Esophagus muscularis mucosa (tissue), 4 donors: Measurements from ENCODE around the gene PRPF6. TPM values are rescaled to one million over a fixed set of nuclear protein-coding genes. Genes with fewer than 3 reads are reported as not detected.

Experiments
- DNase-seq: peaks from one replicate; pipeline ENCODE4 v3.0.0-alpha.2; 2017; ENCODE audit errors: extremely low spot score
- H3K27ac ChIP-seq, 4 donors: fragments of 200-600 bp; sonication (generic); replicated peaks in 1 of 4; 1 replicate in 3 of 4; 2 replicates in 1 of 4; pipeline ENCODE4 v1.5.1; 2016 to 2019; ENCODE audit warnings: mild to moderate bottlenecking in 1 of 4
- H3K27me3 ChIP-seq, 4 donors: fragments of 200-600 bp; sonication (generic); one replicate each; pipeline versions ENCODE4 v1.5.1 to v1.6.0; 2016 to 2019
- H3K36me3 ChIP-seq, 4 donors: fragments of 200-600 bp; sonication (generic); one replicate each; pipeline ENCODE4 v1.5.1; 2016 to 2019
- H3K4me1 ChIP-seq, 4 donors: fragments of 200-600 bp; sonication (generic); one replicate each; pipeline ENCODE4 v1.5.1; 2016 to 2019
- H3K4me3 ChIP-seq, 4 donors: fragments of 200-600 bp; sonication (generic); 1 replicate in 2 of 4; 2 replicates in 2 of 4; pipeline ENCODE4 v1.5.1; 2016 to 2019; ENCODE audit warnings: mild to moderate bottlenecking in 4 of 4, moderate library complexity in 1 of 4
- H3K9me3 ChIP-seq, 4 donors: fragments of 200-600 bp; sonication (generic); 1 replicate in 3 of 4; 2 replicates in 1 of 4; pipeline ENCODE4 v1.5.1; 2016 to 2019
- EP300 ChIP-seq: sonication (generic); formaldehyde crosslinking; IDR thresholded peaks from one replicate; pipeline ENCODE4 v1.6.1; 2017; ENCODE audit warnings: antibody characterized with exemption
- POLR2A ChIP-seq: fragments of 450-650 bp; IDR thresholded peaks from one replicate; pipeline ENCODE4 v1.6.1; 2017; ENCODE audit warnings: antibody characterized with exemption, moderate library complexity, mild to moderate bottlenecking, low read depth
- POLR2AphosphoS5 ChIP-seq, 2 donors: sonication (generic); formaldehyde crosslinking; IDR thresholded peaks; one replicate each; pipeline ENCODE4 v1.6.1; 2017; ENCODE audit warnings: antibody characterized with exemption in 2 of 2
- WGBS: methylation state at CpG from one replicate; pipeline ENCODE4 v1.1.5; 2018; 5-methylcytosine and 5-hydroxymethylcytosine counted together
- intact Hi-C: fragments of 100-400 bp; cut with DNase I; formaldehyde crosslinking; loops from one replicate; pipeline ENCODE4 v1.15.1; 2023
- total RNA-seq, 4 donors: library from RNA; depleted of rRNA; stranded (reverse); fragments of >200 nt; gene quantifications; one replicate each; pipeline versions ENCODE4 v1.1.0 to v1.2.1, GENCODE V29; 2016
- TF ChIP-seq, protein P1 (sequence below), 3 experiments: fragments of 200-600 bp in 2 of 3; fragments of 450-650 bp in 1 of 3; sonication (generic) in 2 of 3; IDR thresholded peaks; one replicate each; pipeline ENCODE4 v1.5.1; 2017 to 2019; ENCODE audit warnings: antibody characterized with exemption in 3 of 3, mild to moderate bottlenecking in 2 of 3, moderate library complexity in 1 of 3

Gene PRPF6
- total RNA-seq, 4 donors from 2014 or later, result 46.1 to 64.9 (median 58.7) TPM

GRCh38 chr20:64015635-64016034 is 34.7 kb downstream of the PRPF6 start:
- Histone ChIP-seq H3K27me3 (no peaks in the 10 kb centered on the region), H3K9me3 (no peaks in the 10 kb centered on the region), H3K36me3 (peaks cover 76 to 90% (median 85%) of the 10 kb centered on the region in 4 donors), H3K4me3 (no peak overlapping the region), H3K4me1 (no peaks in the 10 kb centered on the region), H3K27ac (no peak overlapping the region)
- no peak for DNase-seq
- intact Hi-C loops, result no loop called here
- TF ChIP-seq, protein P1, sequence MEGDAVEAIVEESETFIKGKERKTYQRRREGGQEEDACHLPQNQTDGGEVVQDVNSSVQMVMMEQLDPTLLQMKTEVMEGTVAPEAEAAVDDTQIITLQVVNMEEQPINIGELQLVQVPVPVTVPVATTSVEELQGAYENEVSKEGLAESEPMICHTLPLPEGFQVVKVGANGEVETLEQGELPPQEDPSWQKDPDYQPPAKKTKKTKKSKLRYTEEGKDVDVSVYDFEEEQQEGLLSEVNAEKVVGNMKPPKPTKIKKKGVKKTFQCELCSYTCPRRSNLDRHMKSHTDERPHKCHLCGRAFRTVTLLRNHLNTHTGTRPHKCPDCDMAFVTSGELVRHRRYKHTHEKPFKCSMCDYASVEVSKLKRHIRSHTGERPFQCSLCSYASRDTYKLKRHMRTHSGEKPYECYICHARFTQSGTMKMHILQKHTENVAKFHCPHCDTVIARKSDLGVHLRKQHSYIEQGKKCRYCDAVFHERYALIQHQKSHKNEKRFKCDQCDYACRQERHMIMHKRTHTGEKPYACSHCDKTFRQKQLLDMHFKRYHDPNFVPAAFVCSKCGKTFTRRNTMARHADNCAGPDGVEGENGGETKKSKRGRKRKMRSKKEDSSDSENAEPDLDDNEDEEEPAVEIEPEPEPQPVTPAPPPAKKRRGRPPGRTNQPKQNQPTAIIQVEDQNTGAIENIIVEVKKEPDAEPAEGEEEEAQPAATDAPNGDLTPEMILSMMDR (IDR thresholded peaks at IDR 0.05), result no peak
- TF ChIP-seq POLR2AphosphoS5 (IDR thresholded peaks at IDR 0.05), result no peak
- TF ChIP-seq EP300, result no peak
- no peak for TF ChIP-seq POLR2A
- 72% methylated on average over 2 of the region's 2 CpGs for WGBS

- no peak for TF ChIP-seq POLR2AphosphoS5 (IDR thresholded peaks at IDR 0.05)
- TF ChIP-seq, protein P1 (IDR thresholded peaks at IDR 0.05), result no peak
- no peak for TF ChIP-seq EP300
- TF ChIP-seq POLR2A, result no peak
- Histone ChIP-seq H3K4me1 (no peaks in the 10 kb centered on the region), H3K4me3 (no peak overlapping the region), H3K36me3 (peaks cover 98 to 100% (median 99%) of the 10 kb centered on the region in 4 donors), H3K27ac (no peak overlapping the region), H3K9me3 (no peaks in the 10 kb centered on the region), H3K27me3 (no peaks in the 10 kb centered on the region)
- intact Hi-C loops, result no loop called here
- WGBS, result 86% methylated on average over 31 of the region's 36 CpGs
- no peak for DNase-seq
These were observed 40.4 kb downstream of the PRPF6 start for GRCh38 chr20:64021124-64021975.

GRCh38 chr20:64022671-64023360 is 41.9 kb downstream of the PRPF6 start:
- H3K36me3 ChIP-seq, result peaks cover 98 to 100% (median 99%) of the 10 kb centered on the region in 4 donors
- WGBS, result 99% methylated on average over 8 of the region's 17 CpGs
- intact Hi-C loops, result no loop called here

GRCh38 chr20:64023361-64024140 is 42.6 kb downstream of the PRPF6 start:
- DNase-seq, result no peak
- Histone ChIP-seq H3K4me1 (no peaks in the 10 kb centered on the region), H3K27ac (no peak overlapping the region), H3K9me3 (no peaks in the 10 kb centered on the region), H3K36me3 (peaks cover 98 to 100% (median 99%) of the 10 kb centered on the region in 4 donors), H3K27me3 (no peaks in the 10 kb centered on the region), H3K4me3 (no peak overlapping the region)
- intact Hi-C loops, result no loop called here
- 84% methylated on average over 15 of the region's 15 CpGs for WGBS
- TF ChIP-seq POLR2A (no peak), POLR2AphosphoS5 (IDR thresholded peaks at IDR 0.05) (no peak), EP300 (no peak)
- TF ChIP-seq, protein P1 (IDR thresholded peaks at IDR 0.05), result no peak

More at GRCh38 chr20:64022671-64023360, 41.9 kb downstream of the PRPF6 start:
- no peaks in the 10 kb centered on the region for H3K4me1 ChIP-seq
- no peak overlapping the region for H3K4me3 ChIP-seq
- H3K9me3 ChIP-seq, result no peaks in the 10 kb centered on the region
- DNase-seq, result no peak
- H3K27ac ChIP-seq, result no peak overlapping the region
- H3K27me3 ChIP-seq, result no peaks in the 10 kb centered on the region
- TF ChIP-seq POLR2A, result no peak
- no peak for TF ChIP-seq POLR2AphosphoS5 (IDR thresholded peaks at IDR 0.05)
- TF ChIP-seq, protein P1 (IDR thresholded peaks at IDR 0.05), result no peak
- no peak for TF ChIP-seq EP300
